ENCODE data around the gene TRIO. TPM values are rescaled to one million over a fixed set of nuclear protein-coding genes. Genes with fewer than 3 reads are reported as not detected.

The TRIO gene
- total RNA-seq, 2 donors from 2014 or later: 62.0 to 137 TPM

DNA sequence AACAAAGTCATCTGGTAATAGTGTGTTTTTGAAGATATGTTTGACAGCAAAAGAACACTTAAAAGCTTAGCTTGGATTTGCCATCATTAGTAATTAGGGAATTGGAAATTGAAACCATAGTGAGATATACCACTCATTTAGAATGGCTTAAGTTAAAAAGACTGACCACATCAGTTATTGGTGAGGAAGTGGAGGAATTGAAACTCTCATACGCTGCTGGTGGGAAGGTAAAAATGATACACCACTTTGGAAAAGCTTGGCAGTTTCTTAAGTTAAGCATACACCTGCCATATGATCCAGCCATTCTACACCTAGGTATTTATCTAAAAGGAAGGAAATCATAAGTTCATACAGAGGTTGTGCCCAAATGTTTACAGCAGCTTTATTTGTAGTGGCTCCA is 213.2 kb downstream of the TRIO start:
- ATAC-seq: no peak
- Histone ChIP-seq H3K9me3 (no peaks in the 10 kb centered on the region), H3K4me1 (no peaks in the 10 kb centered on the region), H3K27me3 (no peaks in the 10 kb centered on the region), H3K4me3 (no peak overlapping the region), H3K27ac (no peak overlapping the region), H3K36me3 (replicated peaks in 1 of 2; ENCODE audit: insufficient read depth in 1 of 2, low read depth in 2 of 2) (peaks cover 0 to 9% of the 10 kb centered on the region in 2 donors)
- no peak for DNase-seq
- intact Hi-C loops (cut with DNase I): loop anchor here (10.0 kb wide), 1 partner anchor 288 kb away; no protein-coding TSS in a partner anchor
- no peak for TF ChIP-seq POLR2A (IDR thresholded peaks at IDR 0.05)
- TF ChIP-seq, protein P1, sequence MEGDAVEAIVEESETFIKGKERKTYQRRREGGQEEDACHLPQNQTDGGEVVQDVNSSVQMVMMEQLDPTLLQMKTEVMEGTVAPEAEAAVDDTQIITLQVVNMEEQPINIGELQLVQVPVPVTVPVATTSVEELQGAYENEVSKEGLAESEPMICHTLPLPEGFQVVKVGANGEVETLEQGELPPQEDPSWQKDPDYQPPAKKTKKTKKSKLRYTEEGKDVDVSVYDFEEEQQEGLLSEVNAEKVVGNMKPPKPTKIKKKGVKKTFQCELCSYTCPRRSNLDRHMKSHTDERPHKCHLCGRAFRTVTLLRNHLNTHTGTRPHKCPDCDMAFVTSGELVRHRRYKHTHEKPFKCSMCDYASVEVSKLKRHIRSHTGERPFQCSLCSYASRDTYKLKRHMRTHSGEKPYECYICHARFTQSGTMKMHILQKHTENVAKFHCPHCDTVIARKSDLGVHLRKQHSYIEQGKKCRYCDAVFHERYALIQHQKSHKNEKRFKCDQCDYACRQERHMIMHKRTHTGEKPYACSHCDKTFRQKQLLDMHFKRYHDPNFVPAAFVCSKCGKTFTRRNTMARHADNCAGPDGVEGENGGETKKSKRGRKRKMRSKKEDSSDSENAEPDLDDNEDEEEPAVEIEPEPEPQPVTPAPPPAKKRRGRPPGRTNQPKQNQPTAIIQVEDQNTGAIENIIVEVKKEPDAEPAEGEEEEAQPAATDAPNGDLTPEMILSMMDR (IDR thresholded peaks at IDR 0.05): no peak
- 81 to 86% methylated on average over 1 of the region's 1 CpG for WGBS, 2 donors

DNA sequence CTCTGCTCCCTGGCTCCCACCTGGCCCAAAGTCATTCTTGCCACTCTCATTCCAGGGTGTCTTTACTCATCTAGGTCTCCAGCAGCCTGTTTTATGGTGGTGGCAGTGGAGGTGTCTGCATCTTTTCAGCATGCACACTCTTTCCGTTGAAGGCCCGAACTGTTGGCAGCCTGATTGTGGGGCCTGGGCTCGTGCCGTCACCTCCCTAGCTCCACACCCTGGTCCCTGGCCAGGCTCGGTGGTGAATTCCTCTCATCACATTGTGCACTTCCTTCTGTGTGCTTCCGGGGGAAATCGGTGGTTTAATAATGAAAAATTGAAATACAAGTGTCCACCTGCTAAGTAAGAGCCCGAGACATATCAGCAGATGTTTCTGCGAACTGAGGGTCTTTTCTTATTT is 214.3 kb downstream of the TRIO start:
- WGBS, 2 donors: 54 to 74% methylated on average over 9 of the region's 9 CpGs
- peaks cover 0 to 9% of the 10 kb centered on the region in 2 donors for H3K36me3 ChIP-seq (replicated peaks in 1 of 2; ENCODE audit: insufficient read depth in 1 of 2, low read depth in 2 of 2)
- H3K27ac ChIP-seq: no peak overlapping the region
- H3K4me3 ChIP-seq: no peak overlapping the region
- no peaks in the 10 kb centered on the region for H3K9me3 ChIP-seq
- H3K4me1 ChIP-seq: no peaks in the 10 kb centered on the region
- H3K27me3 ChIP-seq: no peaks in the 10 kb centered on the region
- intact Hi-C loops (cut with DNase I): loop anchor here (10.0 kb wide), 1 partner anchor 287 kb away; no protein-coding TSS in a partner anchor
- TF ChIP-seq, protein P1 (IDR thresholded peaks at IDR 0.05): no peak
- TF ChIP-seq POLR2A (IDR thresholded peaks at IDR 0.05): no peak
- no peak for DNase-seq
- no peak for ATAC-seq

DNA sequence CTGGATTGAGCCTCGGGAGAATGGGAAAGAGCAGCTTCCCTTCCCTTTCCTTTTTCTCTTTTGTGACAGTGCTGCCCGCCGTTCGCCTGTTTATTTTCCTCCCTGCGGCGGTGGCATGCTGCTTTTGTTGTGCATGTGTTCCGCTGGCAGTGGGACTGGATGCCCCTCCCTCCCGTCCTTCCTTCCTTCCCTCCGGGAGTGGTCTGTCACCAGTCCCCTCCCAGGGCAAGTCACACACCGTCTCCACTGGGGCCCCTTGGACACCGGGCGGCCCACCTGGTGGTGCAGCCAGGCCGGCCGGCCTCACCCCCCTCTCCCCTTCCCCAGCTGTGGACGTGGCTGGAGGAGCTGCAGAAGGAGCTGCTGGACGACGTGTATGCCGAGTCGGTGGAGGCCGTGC is 214.7 kb downstream of the TRIO start:
- H3K4me1 ChIP-seq: no peaks in the 10 kb centered on the region
- peaks cover 0 to 9% of the 10 kb centered on the region in 2 donors for H3K36me3 ChIP-seq (replicated peaks in 1 of 2; ENCODE audit: insufficient read depth in 1 of 2, low read depth in 2 of 2)
- ATAC-seq: no peak
- no peaks in the 10 kb centered on the region for H3K27me3 ChIP-seq
- H3K9me3 ChIP-seq: no peaks in the 10 kb centered on the region
- 84 to 85% methylated on average over 19 to 20 of the region's 20 CpGs for WGBS, 2 donors
- intact Hi-C loops (cut with DNase I): loop anchor here (10.0 kb wide), 1 partner anchor 287 kb away; no protein-coding TSS in a partner anchor
- DNase-seq: no peak
- TF ChIP-seq POLR2A (IDR thresholded peaks at IDR 0.05): no peak
- TF ChIP-seq, protein P1 (IDR thresholded peaks at IDR 0.05): no peak
- H3K27ac ChIP-seq: no peak overlapping the region
- no peak overlapping the region for H3K4me3 ChIP-seq

DNA sequence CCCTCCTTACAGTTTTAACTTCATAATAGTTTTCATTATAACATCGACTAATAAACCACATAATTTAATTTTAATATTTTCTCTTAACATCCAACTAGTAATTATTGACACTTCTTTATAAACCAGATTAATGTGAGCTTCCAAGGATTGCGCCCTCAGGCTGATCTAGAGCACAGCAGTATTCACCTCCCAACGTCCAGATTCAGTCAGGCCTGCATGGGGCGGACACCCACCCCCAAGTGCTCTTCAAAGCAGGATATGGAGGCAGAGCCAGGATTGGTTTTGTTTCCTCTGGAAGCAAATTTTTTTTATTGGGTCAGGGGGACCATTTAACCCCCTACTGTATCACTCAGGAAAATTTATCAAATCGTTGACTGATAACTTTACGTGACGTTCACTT is 215.4 kb downstream of the TRIO start:
- no peak for ATAC-seq
- Histone ChIP-seq H3K27me3 (no peaks in the 10 kb centered on the region), H3K4me1 (no peaks in the 10 kb centered on the region), H3K27ac (no peak overlapping the region), H3K9me3 (no peaks in the 10 kb centered on the region), H3K4me3 (no peak overlapping the region), H3K36me3 (replicated peaks in 1 of 2; ENCODE audit: insufficient read depth in 1 of 2, low read depth in 2 of 2) (peaks cover 0 to 9% of the 10 kb centered on the region in 2 donors)
- TF ChIP-seq, protein P1 (IDR thresholded peaks at IDR 0.05): no peak
- no peak for TF ChIP-seq POLR2A (IDR thresholded peaks at IDR 0.05)
- intact Hi-C loops (cut with DNase I): loop anchor here (10.0 kb wide), 1 partner anchor 286 kb away; no protein-coding TSS in a partner anchor
- no peak for DNase-seq
- WGBS, 2 donors: 85 to 86% methylated on average over 7 of the region's 7 CpGs
